ENCODE results near the gene MXRA8. TPM values are rescaled to one million over a fixed set of nuclear protein-coding genes. Genes with fewer than 3 reads are reported as not detected.

The MXRA8 gene
- total RNA-seq, 1 donor from 2014 or later: 440 TPM

DNA sequence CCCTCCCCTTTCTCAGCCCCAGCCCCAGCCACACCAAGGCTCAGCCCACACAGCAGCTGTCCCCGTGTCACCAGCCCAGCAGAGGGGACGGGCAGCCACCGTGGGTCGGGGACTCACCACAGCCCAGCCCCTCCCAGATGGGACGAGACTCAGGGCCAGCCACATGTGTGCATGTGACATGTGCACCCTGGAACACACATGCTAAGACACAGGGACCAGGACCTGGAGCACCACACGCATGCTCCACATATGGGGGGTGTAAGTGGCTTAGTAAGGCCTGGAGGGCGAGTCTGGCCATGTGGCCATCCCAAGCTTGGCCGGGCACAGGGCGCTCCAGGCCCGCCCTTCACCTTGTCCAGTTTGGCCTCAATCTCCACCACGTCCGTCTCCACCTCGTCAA is 54.6 kb downstream of the MXRA8 start:
- Mint-ChIP-seq H3K27ac (ENCODE audit: unreplicated experiment) (no peak overlapping the region), H3K36me3 (ENCODE audit: unreplicated experiment) (no peaks in the 10 kb centered on the region), H3K4me1 (ENCODE audit: unreplicated experiment) (peaks cover 33% of the 10 kb centered on the region), H3K27me3 (ENCODE audit: unreplicated experiment) (no peaks in the 10 kb centered on the region), H3K4me3 (ENCODE audit: unreplicated experiment) (no peak overlapping the region), H3K9me3 (ENCODE audit: unreplicated experiment) (no peaks in the 10 kb centered on the region)
- TF ChIP-seq, protein P1, sequence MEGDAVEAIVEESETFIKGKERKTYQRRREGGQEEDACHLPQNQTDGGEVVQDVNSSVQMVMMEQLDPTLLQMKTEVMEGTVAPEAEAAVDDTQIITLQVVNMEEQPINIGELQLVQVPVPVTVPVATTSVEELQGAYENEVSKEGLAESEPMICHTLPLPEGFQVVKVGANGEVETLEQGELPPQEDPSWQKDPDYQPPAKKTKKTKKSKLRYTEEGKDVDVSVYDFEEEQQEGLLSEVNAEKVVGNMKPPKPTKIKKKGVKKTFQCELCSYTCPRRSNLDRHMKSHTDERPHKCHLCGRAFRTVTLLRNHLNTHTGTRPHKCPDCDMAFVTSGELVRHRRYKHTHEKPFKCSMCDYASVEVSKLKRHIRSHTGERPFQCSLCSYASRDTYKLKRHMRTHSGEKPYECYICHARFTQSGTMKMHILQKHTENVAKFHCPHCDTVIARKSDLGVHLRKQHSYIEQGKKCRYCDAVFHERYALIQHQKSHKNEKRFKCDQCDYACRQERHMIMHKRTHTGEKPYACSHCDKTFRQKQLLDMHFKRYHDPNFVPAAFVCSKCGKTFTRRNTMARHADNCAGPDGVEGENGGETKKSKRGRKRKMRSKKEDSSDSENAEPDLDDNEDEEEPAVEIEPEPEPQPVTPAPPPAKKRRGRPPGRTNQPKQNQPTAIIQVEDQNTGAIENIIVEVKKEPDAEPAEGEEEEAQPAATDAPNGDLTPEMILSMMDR (IDR thresholded peaks at IDR 0.05): no peak
- DNase-seq (ENCODE audit: extremely low spot score, unreplicated experiment): no peak

DNA sequence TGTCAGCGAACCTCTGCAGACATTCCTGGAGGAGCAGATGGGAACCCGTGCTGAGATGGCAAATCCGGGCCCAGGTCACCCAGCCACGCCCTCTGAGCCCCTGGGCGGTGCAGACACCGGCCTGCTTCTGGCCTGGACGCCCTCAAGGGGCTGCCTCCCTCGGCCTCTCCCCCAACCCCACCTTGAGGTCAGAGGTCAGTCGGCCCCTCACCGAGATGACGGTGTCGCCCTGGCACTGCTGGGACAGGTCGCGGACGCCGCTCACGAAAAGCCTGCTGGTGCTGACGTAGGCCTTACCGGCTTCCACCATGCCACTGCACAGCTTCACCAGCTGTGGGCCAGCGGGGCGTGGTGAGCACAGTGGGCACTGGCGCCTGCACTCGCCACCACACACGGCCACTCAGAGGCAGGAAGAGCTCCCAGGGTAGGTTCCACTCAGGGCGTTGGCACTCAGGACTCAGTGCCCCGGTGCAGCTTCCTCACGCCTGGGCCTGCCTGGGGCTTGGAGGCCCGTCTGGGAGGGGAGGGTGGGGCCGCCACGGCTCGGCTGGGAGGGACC is 55.3 kb downstream of the MXRA8 start:
- H3K27ac Mint-ChIP-seq (ENCODE audit: unreplicated experiment): no peak overlapping the region
- H3K9me3 Mint-ChIP-seq (ENCODE audit: unreplicated experiment): no peaks in the 10 kb centered on the region
- no peaks in the 10 kb centered on the region for H3K27me3 Mint-ChIP-seq (ENCODE audit: unreplicated experiment)
- TF ChIP-seq, protein P1 (IDR thresholded peaks at IDR 0.05): no peak
- no peak for DNase-seq (ENCODE audit: extremely low spot score, unreplicated experiment)
- no peak overlapping the region for H3K4me3 Mint-ChIP-seq (ENCODE audit: unreplicated experiment)
- no peaks in the 10 kb centered on the region for H3K36me3 Mint-ChIP-seq (ENCODE audit: unreplicated experiment)
- H3K4me1 Mint-ChIP-seq (ENCODE audit: unreplicated experiment): peaks cover 33% of the 10 kb centered on the region

Small RNAs within 50 kb of the gene (microRNA-seq; reads per million reads assigned to microRNA genes)
- not detected for gene MIR6727 (ENCODE audit: unreplicated experiment)
- not detected for gene MIR6808 (ENCODE audit: unreplicated experiment)

Other genes starting within 250 kb of the MXRA8 start
- gene C1orf159, start 242.5 kb downstream of the MXRA8 start, total RNA-seq: 16.9 and 17.9 TPM in 2 replicates
- not detected in 2 replicates for gene TTLL10, start 184.7 kb downstream of the MXRA8 start, total RNA-seq
- not detected in 2 replicates for gene TNFRSF18, start 152.0 kb downstream of the MXRA8 start, total RNA-seq
- 0.19 TPM in 1 of 2 replicates, not detected in the other for gene TNFRSF4, start 144.4 kb downstream of the MXRA8 start, total RNA-seq
- 196 and 200 TPM in 2 replicates for gene SDF4, start 126.6 kb downstream of the MXRA8 start, total RNA-seq
- gene B3GALT6, start 126.3 kb downstream of the MXRA8 start, total RNA-seq: 38.6 and 39.8 TPM in 2 replicates
- gene C1QTNF12, start 111.8 kb downstream of the MXRA8 start, total RNA-seq: 3.6 and 3.8 TPM in 2 replicates
- gene UBE2J2, start 84.7 kb downstream of the MXRA8 start, total RNA-seq: 58.2 and 65.1 TPM in 2 replicates
- gene SCNN1D, start 78.1 kb downstream of the MXRA8 start, total RNA-seq: 6.2 and 11.0 TPM in 2 replicates
- 62.7 and 73.8 TPM in 2 replicates for gene ACAP3, start 50.6 kb downstream of the MXRA8 start, total RNA-seq
- gene PUSL1, start 50.0 kb downstream of the MXRA8 start, total RNA-seq: 21.5 and 22.1 TPM in 2 replicates
- 101 and 106 TPM in 2 replicates for gene INTS11, start 33.9 kb downstream of the MXRA8 start, total RNA-seq
- gene CPTP, start 33.8 kb downstream of the MXRA8 start, total RNA-seq: 23.5 and 24.7 TPM in 2 replicates
- gene TAS1R3, start 27.3 kb downstream of the MXRA8 start, total RNA-seq: 0.57 and 0.97 TPM in 2 replicates
- gene DVL1, start 9.1 kb downstream of the MXRA8 start, total RNA-seq: 92.9 and 95.7 TPM in 2 replicates
- 116 and 120 TPM in 2 replicates for gene AURKAIP1, start 16.7 kb upstream of the MXRA8 start, total RNA-seq
- gene CCNL2, start 40.8 kb upstream of the MXRA8 start, total RNA-seq: 262 and 272 TPM in 2 replicates
- gene MRPL20, start 48.7 kb upstream of the MXRA8 start, total RNA-seq: 82.1 and 86.9 TPM in 2 replicates
- gene ANKRD65, start 62.7 kb upstream of the MXRA8 start, total RNA-seq: 0.21 and 0.24 TPM in 2 replicates
- 15.6 and 17.5 TPM in 2 replicates for gene VWA1, start 77.1 kb upstream of the MXRA8 start, total RNA-seq
- gene ATAD3C, start 91.1 kb upstream of the MXRA8 start, total RNA-seq: 0.27 and 0.44 TPM in 2 replicates
- gene ATAD3B, start 113.2 kb upstream of the MXRA8 start, total RNA-seq: 26.9 and 28.6 TPM in 2 replicates
- 30.0 and 31.7 TPM in 2 replicates for gene ATAD3A, start 153.6 kb upstream of the MXRA8 start, total RNA-seq
- gene TMEM240, start 182.1 kb upstream of the MXRA8 start, total RNA-seq: 12.4 and 16.6 TPM in 2 replicates
- 117 and 121 TPM in 2 replicates for gene SSU72, start 216.3 kb upstream of the MXRA8 start, total RNA-seq
- 25.6 and 28.0 TPM in 2 replicates for gene FNDC10, start 241.6 kb upstream of the MXRA8 start, total RNA-seq